Measurements from ENCODE around the gene ALG1L2.
"Not testable (repeated sequence)": the region's sequence is repeated elsewhere in the genome, so short reads cannot be mapped to it uniquely, and the experiment has no call there.

ALG1L2 gene, protein sequence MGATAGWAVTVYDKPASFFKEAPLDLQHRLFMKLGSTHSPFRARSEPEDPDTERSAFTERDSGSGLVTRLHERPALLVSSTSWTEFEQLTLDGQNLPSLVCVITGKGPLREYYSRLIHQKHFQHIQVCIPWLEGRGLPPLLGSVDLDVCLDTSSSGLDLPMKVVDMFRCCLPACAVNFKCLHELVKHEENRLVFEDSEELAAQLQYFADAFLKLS

DNA sequence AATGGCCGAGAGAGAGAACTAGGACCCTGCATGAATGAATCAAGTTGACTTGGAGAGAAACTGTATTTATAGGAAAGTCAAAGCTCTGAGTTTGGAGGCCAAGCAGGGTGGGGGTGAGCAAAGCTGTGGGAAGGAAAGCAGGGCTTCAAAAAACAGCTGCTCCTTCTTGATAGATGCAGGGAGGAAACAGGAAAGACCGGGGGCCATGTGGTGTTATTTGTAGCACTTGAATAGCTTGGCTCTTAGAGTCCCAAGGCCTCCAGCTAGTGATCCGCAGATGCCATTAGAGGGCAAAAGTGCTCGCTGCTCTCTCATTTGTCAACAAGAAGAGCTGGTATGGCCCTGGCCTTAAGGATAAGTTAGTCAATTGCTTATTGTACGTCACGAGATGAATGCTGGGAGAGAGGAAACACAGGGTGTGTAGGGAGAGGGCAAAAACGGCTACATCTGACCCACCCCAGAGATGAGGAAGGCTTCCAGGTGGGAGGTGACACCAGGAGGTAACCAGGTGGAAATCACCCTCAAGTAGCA is at the start of gene ALG1L2:
Gene ALG1L2 (plus strand): TSS at position 481 of the 531 bp plus-strand sequence. CDS start 186 bp downstream, outside the sequence.
- in situ Hi-C loops (cut with MboI; ENCODE audit: low sequenced_read_pairs, unreplicated experiment): no loop called here
- DNase-seq (ENCODE audit: low spot score): no peak
- TF ChIP-seq, protein P1, sequence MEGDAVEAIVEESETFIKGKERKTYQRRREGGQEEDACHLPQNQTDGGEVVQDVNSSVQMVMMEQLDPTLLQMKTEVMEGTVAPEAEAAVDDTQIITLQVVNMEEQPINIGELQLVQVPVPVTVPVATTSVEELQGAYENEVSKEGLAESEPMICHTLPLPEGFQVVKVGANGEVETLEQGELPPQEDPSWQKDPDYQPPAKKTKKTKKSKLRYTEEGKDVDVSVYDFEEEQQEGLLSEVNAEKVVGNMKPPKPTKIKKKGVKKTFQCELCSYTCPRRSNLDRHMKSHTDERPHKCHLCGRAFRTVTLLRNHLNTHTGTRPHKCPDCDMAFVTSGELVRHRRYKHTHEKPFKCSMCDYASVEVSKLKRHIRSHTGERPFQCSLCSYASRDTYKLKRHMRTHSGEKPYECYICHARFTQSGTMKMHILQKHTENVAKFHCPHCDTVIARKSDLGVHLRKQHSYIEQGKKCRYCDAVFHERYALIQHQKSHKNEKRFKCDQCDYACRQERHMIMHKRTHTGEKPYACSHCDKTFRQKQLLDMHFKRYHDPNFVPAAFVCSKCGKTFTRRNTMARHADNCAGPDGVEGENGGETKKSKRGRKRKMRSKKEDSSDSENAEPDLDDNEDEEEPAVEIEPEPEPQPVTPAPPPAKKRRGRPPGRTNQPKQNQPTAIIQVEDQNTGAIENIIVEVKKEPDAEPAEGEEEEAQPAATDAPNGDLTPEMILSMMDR (IDR thresholded peaks at IDR 0.05; ENCODE audit: borderline replicate concordance, control extremely low read depth, extremely low read depth, insufficient read depth, missing control alignments): no peak

DNA sequence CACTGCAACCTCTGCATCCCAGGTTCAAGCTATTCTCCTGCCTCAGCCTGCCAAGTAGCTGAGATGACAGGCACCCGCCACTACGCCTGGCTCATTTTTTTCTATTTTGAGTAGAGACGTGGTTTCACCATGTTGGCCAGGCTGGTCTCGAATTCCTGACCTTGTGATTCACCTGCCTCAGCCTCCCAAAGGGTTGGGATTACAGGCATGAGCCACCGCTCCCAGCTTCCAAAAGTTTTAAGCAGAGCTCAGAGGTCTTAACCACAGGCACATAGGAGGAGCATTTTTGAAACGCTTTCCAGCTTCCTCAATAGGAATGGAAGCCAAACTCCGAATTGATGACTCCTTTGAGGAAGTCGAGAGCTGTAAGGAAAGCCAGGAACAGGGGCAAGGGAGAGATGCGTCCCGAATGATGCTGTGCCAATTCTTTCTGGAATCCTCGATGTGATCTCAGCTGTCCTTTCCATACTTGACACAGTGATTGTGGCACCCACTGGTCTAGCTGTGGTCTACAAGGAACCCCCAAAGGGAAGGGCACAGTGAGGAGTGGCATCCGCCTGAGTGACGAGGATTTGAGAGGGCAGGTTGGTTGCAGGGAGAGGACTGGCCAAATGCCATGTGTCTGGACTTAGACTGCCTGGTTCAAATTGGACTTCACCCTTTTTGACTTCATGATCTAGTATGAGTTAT is 44.4 kb upstream of the ALG1L2 start:
- DNase-seq (ENCODE audit: low spot score); in situ Hi-C loops (cut with MboI; ENCODE audit: low sequenced_read_pairs, unreplicated experiment): not testable (repeated sequence)

DNA sequence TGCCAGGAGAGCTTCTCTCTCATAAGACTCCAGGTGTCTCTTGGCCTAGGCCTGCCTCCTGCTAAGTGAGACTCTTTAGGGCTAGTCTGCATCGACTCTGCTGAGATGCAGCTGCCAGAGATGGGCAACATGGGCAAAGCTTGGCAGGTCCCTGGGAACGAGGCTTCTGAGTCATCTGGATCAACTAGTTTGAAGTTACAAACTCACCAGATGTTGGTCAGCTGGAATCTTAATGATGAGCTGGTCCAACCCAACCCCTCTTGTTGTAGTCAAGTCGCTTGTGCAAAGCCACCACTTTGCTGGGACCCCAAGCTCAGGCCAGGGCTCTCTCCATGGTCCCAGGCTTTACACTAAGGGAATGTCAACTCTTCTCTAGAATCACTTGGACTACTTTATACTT is 38.9 kb upstream of the ALG1L2 start:
- in situ Hi-C loops (cut with MboI; ENCODE audit: low sequenced_read_pairs, unreplicated experiment); DNase-seq (ENCODE audit: low spot score): not testable (repeated sequence)

DNA sequence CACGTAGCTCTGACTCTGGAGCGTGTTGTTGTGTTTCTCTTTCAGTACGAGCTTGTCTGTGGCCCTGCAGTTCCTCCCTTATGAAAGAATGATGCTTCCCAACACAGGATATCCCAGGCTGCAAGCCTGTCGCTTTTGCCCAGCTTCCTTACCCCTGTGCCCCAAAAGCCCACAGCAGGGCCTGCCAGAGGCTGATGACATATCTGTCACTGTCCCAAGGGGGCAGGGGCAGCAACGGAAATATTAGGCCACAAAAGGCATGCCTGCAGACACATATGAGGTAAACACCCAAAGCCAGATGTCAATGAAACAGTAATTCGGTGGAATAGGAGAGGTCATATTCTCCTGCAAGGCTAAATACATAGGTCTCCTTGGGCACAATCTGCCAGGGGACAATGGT is 38.0 kb upstream of the ALG1L2 start:
- DNase-seq (ENCODE audit: low spot score); in situ Hi-C loops (cut with MboI; ENCODE audit: low sequenced_read_pairs, unreplicated experiment): not testable (repeated sequence)

DNA sequence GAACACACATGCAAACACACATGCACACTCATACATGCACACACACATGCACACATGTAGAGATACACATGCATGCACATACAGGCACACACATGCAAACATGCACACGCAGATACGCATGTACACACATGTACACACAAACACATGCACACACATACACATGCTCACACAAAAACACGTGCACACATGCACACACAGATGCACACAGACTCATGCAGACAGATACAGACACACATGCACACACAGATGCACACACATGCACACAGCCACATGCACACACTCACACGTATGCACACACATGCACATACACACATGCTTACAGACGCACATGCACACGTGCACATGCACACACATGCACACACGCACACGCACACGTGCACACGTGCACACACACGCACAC is 37.3 kb upstream of the ALG1L2 start:
- no peak for DNase-seq (ENCODE audit: low spot score)
- in situ Hi-C loops (cut with MboI; ENCODE audit: low sequenced_read_pairs, unreplicated experiment): no loop called here
- TF ChIP-seq, protein P1 (IDR thresholded peaks at IDR 0.05; ENCODE audit: borderline replicate concordance, control extremely low read depth, extremely low read depth, insufficient read depth, missing control alignments): no peak

DNA sequence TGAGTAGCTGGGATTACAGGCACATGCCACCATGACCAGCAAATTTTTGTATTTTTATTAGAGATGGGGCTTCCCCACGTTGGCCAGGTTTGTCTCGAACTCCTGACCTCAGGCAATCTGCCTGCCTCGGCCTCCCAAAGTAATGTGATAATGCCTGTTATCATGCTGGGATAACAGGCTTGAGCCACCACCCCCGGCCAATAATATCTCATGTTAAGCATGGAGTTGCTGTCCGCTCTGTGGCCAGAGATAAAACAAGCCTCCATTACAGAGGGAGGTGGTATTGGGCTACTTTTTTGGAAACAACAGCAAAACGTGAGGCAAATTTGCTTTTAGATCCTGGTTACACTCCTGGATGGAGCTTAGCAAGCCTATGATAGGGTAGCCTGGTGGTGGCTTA is 32.9 kb upstream of the ALG1L2 start:
- TF ChIP-seq, protein P1 (IDR thresholded peaks at IDR 0.05; ENCODE audit: borderline replicate concordance, control extremely low read depth, extremely low read depth, insufficient read depth, missing control alignments): no peak
- DNase-seq (ENCODE audit: low spot score): no peak
- in situ Hi-C loops (cut with MboI; ENCODE audit: low sequenced_read_pairs, unreplicated experiment): no loop called here

DNA sequence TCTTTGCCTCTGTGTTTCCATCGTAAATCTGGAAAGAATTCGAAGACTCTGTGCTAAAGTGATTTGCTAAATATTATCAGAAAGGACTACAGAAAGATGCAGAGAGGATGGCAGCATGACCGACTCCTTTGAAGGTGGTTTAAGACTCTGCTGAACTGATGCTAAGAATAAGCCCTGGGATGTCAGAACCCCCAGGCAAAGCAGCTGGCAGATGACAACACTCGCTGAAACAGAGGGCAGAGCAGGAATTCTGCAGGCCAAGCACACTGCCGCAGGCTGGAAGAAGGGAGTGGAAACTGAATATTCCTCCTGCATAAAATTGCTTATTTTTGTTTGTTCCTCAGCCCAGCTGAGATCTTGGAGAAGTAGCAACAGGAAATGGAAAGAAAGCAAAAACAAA is 29.3 kb upstream of the ALG1L2 start:
- in situ Hi-C loops (cut with MboI; ENCODE audit: low sequenced_read_pairs, unreplicated experiment); DNase-seq (ENCODE audit: low spot score): not testable (repeated sequence)

DNA sequence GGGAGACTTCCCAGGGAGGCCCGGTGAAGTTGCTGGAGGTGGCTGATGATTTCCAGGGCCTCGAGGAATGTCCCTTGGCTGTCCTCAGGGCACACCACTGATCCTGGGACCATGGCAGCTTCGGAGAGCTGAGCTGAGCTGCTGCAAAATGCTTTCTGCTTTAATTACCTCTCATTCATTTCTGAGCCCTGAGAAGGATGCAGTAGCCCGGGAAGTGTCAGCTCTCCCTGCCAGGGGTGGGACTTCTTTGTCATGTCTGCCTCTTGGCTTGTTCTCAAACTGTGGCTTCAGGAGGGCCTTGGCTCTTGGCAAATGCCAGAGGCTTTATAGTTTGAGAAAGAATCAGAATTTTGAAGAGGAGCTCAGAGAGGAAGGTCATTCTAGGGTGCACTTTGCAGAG is 28.7 kb upstream of the ALG1L2 start:
- in situ Hi-C loops (cut with MboI; ENCODE audit: low sequenced_read_pairs, unreplicated experiment); DNase-seq (ENCODE audit: low spot score): not testable (repeated sequence)

DNA sequence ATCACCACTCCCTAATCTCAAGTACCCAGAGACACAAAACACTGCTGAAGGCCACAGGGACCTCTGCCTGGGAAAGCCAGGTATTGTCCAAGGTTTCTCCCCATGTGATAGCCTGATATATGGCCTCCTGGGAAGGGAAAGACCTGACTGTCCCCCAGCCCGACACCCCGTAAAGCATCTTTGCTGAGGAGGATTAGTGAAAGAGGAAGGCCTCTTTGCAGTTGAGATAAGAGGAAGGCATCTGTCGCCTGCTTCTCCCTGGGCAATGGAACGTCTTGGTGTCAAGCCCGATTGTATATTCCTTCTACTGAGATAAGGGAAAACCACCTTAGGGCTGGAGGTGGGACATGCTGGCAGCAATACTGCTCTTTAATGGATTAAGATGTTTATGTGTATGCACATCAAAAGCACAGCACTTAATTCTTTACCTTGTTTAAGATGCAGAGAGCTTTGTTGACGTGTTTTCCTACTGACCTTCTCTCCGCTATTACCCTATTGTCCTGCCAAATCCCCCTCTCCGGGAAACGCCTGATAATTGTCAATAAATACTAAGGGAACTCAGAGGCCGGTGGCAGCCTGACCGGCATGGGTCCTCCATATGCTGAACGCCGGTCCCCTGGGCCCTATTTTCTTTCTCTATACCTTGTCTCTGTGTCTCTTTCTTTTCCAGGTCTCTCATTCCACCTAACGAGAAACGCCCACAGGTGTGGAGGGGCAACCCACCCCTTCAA is 23.9 kb upstream of the ALG1L2 start:
- DNase-seq (ENCODE audit: low spot score); in situ Hi-C loops (cut with MboI; ENCODE audit: low sequenced_read_pairs, unreplicated experiment): not testable (repeated sequence)

DNA sequence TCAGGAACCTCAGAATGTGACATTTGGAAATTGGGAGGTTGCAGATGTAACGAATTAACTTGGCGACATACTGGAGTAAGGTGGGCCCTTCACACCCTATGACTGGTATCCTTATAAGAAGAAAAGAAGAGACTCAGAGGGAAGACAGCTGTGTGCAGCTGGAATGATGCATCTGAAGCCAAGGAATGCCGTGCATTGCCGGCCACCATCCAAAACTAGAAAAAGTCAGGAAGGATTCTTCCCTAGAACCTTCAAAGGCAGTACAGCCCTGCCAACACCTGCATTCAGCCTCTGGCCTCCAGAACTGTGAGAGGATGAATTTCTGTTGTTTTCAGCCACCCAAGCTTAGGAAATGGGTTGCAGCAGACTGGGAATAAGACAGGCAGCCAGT is 23.4 kb upstream of the ALG1L2 start:
- DNase-seq (ENCODE audit: low spot score); in situ Hi-C loops (cut with MboI; ENCODE audit: low sequenced_read_pairs, unreplicated experiment): not testable (repeated sequence)

DNA sequence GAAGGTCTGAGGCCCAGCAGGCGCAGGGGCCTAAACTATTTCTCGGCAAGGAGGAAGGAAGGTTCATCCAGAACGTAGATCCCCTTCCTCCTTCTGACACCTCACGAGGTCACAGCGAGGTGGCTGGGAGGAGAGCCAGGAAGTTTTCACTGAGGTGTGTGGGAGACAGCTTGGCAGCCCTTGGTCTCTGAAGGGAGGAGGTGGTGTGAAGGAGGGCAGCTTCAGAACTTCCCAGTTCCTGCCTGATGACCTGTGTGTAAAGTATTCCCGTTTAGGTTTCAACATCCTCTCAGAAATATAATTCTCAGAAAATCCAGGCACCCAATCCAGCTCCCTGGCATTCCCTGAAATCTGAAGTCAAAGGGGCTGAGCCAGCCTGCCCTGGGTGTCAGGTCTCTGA is 22.9 kb upstream of the ALG1L2 start:
- in situ Hi-C loops (cut with MboI; ENCODE audit: low sequenced_read_pairs, unreplicated experiment); DNase-seq (ENCODE audit: low spot score): not testable (repeated sequence)

DNA sequence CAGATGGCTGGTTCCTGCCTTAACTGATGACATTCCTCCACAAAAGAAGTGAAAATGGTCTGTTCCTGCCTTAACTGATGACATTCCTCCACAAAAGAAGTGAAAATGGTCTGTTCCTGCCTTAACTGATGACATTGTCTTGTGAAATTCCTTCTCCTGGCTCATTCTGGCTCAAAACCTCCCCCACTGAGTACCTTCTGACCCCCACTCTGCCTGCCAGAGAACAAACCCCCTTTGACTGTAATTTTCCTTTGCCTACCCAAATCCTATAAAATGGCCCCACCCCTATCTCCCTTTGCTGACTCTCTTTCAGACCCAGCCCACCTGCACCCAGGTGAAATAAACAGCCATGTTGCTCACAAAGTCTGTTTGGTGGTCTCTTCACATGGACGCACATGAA is 22.5 kb upstream of the ALG1L2 start:
- in situ Hi-C loops (cut with MboI; ENCODE audit: low sequenced_read_pairs, unreplicated experiment): not testable (repeated sequence)

More for the DNA sequence above, 22.5 kb upstream of the ALG1L2 start:
- DNase-seq (ENCODE audit: low spot score): not testable (repeated sequence)
